ENCODE measurements around the gene FGF5.
"Not testable (repeated sequence)": the region's sequence is repeated elsewhere in the genome, so short reads cannot be mapped to it uniquely, and the experiment has no call there.

Gene FGF5

DNA sequence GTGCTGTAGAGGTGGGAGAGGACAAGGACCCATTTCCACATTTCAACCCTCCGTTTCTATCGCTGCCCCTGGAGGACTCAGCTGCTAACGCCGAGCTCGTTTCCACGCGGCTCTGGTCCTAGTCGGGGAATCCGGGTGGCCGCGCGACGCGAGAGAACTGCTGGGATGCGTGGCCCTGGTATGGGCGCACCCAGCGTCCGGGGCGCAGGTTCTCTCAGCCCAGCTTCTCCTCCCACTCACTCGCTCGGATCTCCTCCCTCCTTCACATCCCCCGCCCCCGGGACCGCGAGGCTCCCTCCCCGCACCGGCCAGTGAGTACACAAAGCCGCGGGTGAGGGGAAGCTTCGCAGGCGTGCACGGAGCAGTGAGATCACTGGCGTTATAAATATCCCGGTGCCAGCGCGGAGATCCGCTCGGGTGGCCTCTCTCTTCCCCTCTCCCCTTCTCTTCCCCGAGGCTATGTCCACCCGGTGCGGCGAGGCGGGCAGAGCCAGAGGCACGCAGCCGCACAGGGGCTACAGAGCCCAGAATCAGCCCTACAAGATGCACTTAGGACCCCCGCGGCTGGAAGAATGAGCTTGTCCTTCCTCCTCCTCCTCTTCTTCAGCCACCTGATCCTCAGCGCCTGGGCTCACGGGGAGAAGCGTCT is at the start of gene FGF5:
FGF5 (plus strand) TSS at position 412 of the 649 bp plus-strand sequence; CDS start at position 573, 161 bp downstream.
- DNase-seq (ENCODE audit: low read depth): peak; percentile 12

GRCh38 chr4:80219301-80220025 is 47.0 kb upstream of the FGF5 start:
- no peak for DNase-seq (ENCODE audit: low read depth)

GRCh38 chr4:80220711-80221110 is 45.8 kb upstream of the FGF5 start:
- DNase-seq (ENCODE audit: low read depth): no peak

DNA sequence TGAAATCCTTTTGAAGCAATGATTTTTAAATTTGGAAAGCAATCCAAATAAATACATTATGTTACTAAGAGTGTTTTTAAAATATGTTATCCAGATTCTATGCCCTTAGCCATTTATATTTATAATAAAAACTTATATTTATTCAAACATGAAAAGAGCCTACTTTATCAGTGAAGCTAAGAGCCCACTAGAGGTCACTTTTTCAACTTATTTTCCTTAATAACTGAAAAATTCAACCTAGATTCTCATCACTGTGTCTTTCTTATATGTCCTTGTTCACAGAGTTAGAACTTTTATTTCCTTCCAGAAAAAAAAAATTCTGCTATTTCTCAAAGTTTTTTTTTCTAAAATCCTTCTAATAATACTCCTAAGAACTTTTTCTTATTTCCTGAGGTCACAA is 45.3 kb upstream of the FGF5 start:
- DNase-seq (ENCODE audit: low read depth): no peak

DNA sequence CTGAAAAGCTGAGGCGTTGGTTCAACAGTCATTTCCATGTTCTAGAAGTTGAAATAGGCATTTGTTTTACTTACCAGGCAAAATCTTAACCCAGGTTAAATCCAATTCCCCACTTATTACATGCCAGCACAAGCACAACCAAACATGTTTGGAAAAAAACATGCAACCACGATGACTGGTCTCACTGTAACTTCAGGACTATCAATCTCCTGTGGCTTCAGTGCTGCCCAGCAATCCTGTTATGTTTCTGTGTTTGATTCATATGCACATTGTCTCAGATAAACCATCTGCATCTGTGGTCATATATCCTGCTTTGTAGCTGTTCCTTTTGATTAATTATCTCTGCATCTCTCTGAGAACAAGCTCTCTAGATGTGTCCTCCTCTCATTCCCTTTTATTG is 40.9 kb upstream of the FGF5 start:
- no peak for DNase-seq (ENCODE audit: low read depth)

- no peak for DNase-seq (ENCODE audit: low read depth)
Observed at GRCh38 chr4:80226094-80226493, 40.4 kb upstream of the FGF5 start.

- DNase-seq (ENCODE audit: low read depth): no peak
Observed at GRCh38 chr4:80228460-80228859, 38.0 kb upstream of the FGF5 start.

- DNase-seq (ENCODE audit: low read depth): no peak
Observed at GRCh38 chr4:80229128-80229527, 37.3 kb upstream of the FGF5 start.

DNA sequence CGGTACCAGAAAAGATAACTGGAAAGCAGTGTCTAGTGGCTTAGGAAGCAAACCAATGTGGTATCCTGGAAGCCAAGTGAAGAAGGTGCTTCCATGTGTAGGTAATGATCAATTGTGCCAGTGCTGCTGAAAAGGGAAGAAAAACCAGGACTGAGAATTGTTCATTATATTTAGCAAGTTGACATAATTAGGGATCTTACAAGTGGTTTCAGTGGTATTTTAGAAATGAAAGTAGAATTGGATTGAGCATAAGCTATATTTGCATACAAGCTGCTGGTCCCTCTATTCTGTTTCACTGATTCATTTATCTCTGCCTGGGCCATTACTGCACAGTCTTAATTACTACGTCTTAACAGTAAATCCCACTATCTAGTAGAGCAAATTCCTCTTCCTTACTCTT is 36.9 kb upstream of the FGF5 start:
- DNase-seq (ENCODE audit: low read depth): no peak

DNA sequence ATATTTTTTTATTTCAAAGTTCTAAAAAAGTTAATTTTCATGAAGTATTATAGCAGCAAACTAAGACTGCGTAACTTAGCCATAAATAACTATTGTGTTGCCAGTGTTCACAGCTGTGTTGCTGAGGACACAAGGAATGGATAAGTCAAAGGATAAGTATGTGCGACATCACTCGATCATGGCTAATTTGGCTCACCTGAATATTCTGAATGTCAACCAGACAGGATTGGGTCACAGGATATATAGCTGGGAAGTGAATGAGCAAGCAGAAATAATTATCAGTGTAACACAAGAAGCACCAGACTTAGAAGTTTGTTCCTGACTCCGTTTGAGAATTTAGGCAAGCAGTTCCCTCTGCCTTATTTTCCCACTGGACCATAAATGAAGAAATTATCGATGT is 35.3 kb upstream of the FGF5 start:
- no peak for DNase-seq (ENCODE audit: low read depth)

DNA sequence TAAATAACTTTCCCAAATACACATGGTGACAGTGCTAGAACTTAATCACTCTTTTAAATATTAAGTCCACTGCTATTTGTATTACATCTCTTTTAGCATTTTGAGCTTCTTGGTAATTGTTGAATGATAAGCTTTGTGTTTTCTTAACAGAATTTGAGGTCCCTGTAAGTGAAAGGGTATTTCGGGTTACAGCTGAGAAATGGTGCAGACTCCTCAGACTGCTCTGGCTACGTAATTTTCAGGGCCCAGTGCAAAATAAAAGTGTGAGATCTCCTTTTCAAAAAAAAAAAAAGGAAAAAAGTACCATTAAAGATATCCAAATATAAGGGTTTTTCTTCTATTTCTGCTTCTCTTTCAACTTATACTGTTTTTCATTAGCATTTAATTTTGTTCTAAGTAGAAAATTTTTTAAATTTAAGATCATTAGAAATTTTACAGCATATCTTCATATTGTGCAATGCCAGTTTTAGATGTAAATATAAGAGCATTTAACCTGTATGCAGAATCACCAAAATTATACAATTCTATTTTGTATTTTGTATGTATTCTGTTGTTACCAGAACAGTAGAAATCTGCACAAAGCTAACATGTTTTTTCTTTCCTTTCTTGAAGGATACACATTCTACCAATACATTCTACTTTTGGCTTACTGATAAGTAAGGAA is 33.6 kb upstream of the FGF5 start:
- DNase-seq (ENCODE audit: low read depth): no peak

GRCh38 chr4:80233390-80233789 is 33.1 kb upstream of the FGF5 start:
- no peak for DNase-seq (ENCODE audit: low read depth)

DNA sequence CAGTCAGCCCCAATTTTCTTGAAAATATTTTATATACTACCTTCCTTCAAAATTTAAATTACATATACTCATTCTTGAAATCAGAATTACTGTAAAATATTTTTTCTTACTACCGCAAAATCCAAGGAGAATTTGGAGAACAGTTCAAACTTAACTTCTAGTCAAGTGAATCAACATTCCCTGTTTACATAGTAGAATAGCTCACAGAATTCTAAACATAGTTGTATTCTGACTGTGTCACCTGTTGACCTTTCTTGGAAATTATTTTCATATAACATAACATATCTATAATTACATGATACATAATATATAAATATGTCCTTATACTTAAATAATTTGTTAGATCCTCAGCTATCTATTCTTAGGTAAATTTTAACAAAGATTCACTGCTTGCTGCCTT is 31.0 kb upstream of the FGF5 start:
- DNase-seq (ENCODE audit: low read depth): no peak

- no peak for DNase-seq (ENCODE audit: low read depth)
Observed at GRCh38 chr4:80237992-80238391, 28.5 kb upstream of the FGF5 start.

DNA sequence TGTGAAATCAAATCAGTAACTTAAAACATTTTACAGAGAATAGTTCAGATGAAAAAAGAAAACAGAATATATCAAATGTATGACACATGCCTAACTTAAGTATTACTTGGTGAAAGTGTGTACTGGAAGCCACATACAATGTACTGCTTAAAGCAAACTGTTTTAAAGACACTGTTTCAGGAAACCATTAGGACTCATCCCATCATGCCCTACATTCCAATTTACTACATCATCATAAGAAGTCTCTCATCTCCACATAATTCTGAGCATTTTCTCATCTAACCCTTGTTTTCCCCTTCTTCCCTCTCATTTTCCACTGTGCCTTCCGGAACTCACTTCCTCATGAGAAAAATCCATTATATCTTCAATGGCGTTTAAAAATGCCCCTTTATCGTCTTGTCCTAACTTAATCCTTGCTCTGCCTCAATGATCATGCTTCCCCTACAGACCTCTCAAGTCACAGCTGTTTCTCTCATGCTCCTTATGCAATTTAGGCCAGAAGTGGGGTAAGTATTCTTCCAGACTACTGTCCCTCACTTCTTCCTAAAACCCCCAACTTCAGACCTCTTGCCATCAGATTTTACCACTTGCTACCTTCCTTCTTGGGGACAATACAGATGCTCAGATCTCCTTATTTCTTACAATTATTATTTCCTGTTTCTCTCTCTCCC is 26.8 kb upstream of the FGF5 start:
- no peak for DNase-seq (ENCODE audit: low read depth)

DNA sequence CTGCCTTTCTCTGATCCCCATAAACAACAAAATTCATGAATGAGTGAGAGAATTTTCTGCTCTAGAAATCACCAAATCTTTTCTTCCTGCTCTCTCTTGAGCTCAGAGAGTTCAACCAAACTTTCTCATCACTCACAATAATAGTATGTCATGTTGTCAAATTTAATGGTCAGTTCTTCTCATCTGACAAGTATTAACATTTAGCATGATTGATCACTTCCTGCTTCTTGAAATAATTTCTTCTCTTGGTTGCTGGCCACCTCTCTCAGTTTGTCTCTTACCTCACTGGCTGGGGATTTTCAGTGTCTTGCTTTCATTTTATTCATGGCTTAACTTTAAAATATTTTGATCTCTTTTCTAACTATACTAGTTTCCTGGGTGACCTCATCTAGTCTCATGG is 25.5 kb upstream of the FGF5 start:
- no peak for DNase-seq (ENCODE audit: low read depth)

DNA sequence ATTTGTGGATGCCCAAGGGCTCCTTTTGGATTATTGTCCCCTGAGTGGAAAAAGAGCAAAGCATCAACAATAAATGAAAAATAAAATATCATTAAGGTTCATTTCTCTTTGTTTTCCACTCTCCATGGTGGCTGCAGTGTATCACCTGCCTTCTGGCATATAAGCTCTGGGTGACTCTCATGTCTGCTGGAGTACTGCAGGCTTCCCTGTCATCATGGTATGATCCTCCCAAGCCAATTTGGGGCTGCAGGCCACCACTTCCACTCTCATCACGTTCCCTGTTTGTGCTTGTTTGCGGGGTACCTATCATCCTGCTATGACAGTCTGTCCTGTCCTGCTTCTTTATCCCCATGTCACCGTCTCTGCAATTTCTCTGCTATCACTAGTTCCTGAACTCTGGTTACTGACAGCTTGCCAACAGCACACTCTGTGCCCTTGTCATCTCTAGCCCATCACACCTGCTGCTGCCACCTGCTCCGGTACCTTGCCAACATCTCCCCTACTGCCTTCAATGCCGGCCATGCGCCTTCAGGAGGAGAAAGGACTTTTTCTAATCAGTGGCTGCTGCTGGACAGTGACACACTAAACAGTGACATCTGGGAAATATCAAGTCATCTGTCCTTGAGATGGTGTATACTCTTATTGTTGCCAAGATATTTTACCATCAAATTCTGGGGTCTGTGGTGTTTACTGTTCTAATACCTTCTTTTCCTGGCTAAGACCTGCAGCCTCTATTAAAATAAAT is 23.0 kb upstream of the FGF5 start:
- no peak for DNase-seq (ENCODE audit: low read depth)

DNA sequence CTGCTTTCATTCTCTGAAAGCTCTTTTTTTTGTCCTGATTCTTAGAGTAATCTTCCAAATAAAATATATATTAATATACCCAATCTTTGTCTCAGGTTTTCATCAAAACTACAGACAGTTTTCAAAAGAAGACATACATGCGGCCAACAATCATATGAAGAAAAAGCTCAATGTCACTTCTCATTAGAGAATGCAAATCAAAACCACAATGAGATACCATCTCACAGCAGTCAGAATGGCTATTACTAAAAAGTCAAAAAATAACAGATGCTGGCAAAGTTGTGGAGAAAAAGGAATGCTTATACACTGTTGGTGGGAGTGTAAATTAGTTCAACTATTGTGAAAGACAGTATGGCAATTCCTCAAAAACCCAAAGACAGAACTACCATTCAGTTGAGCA is 19.0 kb upstream of the FGF5 start:
- DNase-seq (ENCODE audit: low read depth): not testable (repeated sequence)

- no peak for DNase-seq (ENCODE audit: low read depth)
Observed at GRCh38 chr4:80249144-80249543, 17.3 kb upstream of the FGF5 start.

GRCh38 chr4:80252427-80252826 is 14.0 kb upstream of the FGF5 start:
- DNase-seq (ENCODE audit: low read depth): no peak

DNA sequence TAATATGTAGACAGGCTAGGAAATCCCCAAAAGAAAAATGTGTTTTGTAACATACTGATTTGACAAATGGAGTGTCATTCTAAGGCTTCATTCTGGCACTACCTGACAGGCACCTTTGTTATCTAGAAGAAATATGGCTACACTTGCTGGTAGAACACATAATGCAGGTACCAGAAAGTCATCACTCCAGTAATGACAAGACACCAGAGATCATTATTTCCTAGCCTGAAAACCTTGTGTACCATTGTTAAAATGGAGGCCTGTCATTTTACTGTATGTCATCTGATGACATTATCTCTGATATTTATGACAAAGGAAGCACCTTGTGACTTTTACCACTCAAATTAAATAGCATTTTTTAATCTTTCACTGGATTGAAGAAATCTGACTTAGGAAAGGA is 13.5 kb upstream of the FGF5 start:
- DNase-seq (ENCODE audit: low read depth): no peak

- no peak for DNase-seq (ENCODE audit: low read depth)
Observed at GRCh38 chr4:80253510-80253909, 13.0 kb upstream of the FGF5 start.
